GM12801 (cell line): ENCODE results near the gene SUGCT.

ENCODE experiments used
- TF ChIP-seq, protein P1 (sequence below): IDR thresholded peaks from one replicate; pipeline ENCODE4 v1.5.1; 2011; ENCODE audit warnings: control low read depth; ENCODE audit not compliant: insufficient read length; ENCODE audit errors: extremely low read depth

SUGCT gene

DNA sequence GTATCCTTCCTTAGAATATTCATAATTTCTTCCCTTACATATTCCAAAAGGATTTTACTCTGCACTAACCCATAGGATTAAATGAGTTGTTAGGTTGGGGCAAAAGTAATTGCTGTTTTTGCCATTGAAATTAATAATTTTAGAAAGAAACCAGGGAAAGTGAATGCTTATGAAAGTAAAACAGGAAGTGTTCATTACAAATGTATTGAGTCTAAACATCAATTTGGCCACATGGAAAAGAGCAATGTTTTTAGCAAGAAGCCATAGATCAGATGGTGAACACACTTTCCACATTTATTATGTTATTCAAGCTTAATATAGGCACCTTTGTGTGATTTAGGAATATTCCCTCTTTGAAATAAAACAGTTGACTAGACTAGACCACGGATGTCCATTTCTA lies 102.9 kb downstream of the SUGCT start:
- TF ChIP-seq, protein P1, sequence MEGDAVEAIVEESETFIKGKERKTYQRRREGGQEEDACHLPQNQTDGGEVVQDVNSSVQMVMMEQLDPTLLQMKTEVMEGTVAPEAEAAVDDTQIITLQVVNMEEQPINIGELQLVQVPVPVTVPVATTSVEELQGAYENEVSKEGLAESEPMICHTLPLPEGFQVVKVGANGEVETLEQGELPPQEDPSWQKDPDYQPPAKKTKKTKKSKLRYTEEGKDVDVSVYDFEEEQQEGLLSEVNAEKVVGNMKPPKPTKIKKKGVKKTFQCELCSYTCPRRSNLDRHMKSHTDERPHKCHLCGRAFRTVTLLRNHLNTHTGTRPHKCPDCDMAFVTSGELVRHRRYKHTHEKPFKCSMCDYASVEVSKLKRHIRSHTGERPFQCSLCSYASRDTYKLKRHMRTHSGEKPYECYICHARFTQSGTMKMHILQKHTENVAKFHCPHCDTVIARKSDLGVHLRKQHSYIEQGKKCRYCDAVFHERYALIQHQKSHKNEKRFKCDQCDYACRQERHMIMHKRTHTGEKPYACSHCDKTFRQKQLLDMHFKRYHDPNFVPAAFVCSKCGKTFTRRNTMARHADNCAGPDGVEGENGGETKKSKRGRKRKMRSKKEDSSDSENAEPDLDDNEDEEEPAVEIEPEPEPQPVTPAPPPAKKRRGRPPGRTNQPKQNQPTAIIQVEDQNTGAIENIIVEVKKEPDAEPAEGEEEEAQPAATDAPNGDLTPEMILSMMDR = no peak

DNA sequence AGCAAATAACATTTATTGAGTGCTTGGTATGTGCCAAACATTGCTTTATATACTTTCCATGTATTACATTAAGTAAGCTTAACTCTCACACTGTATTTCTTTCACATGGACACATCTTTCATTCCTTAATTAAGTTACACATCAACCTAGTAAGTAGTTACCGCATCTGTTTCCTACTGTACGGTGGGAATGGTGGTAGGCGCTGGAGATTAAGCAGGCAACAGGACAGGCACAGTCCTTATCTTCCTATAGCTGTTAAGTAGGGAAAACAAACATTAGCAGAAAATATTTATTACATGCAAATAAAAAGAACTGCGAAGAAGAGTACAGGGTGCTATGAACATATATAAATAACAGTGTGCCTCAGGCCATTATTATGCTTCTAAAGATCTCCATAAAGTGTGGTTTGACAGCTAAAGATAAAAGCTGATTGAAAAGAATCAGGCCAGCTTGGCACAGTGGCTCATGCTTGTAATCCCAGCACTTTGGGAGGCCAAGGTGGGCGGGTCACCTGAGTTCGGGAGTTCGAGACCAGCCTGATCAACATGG lies 105.0 kb downstream of the SUGCT start:
- TF ChIP-seq, protein P1 = no peak

DNA sequence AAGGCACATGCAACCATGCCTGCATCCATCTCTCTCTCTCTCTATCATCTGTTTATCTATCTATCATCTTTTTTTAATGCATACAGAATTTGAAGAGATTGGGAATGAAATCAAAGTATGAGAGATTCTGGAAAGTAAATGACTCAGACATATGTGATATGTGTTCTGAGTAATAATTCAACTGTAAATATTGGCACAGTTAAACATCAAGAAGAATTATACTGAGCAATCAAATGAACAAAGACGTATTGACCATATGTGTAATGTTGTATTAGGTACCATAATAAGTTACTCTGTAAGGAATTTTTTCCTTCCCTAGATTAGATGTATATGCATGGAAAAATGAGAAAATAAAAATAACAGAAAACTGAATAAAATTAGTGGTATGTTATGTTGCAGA lies 108.3 kb downstream of the SUGCT start:
- TF ChIP-seq, protein P1 = no peak

DNA sequence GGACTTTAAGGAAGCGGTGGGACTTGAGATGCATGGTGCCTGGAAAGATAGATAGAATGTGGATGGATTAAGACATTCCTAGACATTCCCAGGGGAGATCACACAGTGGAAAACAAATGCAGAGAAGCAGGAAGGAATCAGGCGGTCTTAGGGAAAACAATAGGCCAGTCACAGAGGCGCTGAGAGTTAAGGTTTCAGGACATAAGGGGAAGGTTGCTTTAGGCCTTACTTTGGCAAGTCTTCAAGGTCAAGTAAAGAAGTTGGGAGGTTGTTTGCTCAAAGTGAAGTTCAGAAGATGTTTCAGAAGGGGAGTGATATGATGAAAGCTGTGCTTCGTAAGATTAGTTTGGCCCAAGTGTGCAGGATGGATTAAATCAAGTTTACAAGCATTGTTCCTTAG lies 109.4 kb downstream of the SUGCT start:
- TF ChIP-seq, protein P1 = no peak

DNA sequence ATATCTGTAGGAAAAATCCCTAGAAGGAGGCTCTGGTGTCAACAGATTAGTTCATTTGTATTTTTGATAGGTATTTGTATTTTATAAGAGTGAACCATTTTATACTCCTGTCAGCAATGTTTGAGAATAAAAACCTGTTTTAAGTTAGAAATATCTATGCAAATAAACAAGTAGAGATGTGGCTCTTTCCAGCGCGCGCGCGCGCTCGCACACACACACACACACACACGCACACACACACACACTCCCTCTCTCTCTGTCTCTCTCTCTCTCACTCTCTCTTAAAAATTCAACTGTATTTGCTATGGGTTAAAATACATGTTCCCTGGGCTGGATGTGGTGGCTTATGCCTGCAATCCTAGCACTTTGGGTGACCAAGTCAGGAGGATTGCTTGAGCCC lies 113.9 kb downstream of the SUGCT start:
- TF ChIP-seq, protein P1 = no peak

DNA sequence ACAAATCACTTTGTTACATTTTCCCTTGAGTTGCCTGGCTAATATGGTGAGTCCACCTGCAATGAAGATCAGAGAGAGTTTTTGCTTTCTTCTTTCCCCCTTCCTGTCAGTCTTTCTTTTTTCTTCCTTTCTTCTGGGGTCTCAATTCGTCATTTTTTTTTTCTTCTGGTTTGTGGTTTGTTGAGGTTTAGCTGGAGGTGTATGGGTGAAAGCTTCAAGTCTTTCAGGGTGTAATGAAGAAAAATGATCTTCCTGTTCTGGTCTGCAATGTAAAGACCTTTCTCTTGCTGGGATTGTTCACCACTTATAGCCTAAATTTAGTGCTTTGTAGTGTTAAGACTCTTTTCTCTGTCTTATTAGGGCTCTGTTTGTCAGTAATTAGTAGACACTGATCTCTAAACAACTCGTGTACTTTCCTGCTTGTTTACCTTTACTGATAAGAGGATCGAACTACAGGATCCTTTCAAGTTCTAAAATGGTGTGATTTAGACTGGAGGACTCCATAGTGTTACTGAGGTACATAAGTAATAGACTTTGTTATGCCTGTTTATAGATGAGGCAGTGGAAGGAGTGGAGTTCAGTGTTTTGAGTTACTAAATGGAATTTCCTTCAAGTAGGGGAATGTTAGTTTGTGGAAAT lies 129.1 kb downstream of the SUGCT start:
- TF ChIP-seq, protein P1 = no peak

DNA sequence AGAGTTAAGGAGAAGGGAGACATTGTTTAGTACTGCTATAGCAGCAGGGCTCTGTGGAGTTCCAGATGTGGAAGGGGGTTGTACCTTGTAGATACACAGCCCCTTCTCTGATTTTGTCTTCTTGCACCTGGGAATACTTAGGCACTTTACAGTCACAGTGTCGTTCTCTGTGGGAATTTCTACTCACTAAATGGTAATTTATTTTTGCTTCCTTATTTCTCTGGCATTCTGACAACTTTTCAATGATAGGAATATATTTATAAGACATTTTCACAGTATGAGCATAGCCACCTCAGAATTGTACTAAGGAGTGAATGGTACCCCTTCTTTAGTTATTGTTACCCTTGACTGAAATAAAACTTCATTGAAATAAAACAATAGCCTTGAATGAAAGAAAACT lies 132.8 kb downstream of the SUGCT start:
- TF ChIP-seq, protein P1 = no peak
